Measurements from ENCODE around the gene BTNL2. TPM values are rescaled to one million over a fixed set of nuclear protein-coding genes. Genes with fewer than 3 reads are reported as not detected.

The BTNL2 gene
- total RNA-seq, 1 experiment from 2014 or later = not detected

GRCh38 chr6:32413427-32414047 lies 6.6 kb upstream of the BTNL2 start:
- DNase-seq (ENCODE audit: low spot score) = peak; percentile 60

- no peak for DNase-seq (ENCODE audit: low spot score)
Observed at GRCh38 chr6:32411566-32412327, 4.8 kb upstream of the BTNL2 start.

- DNase-seq (ENCODE audit: low spot score) = no peak
Observed at GRCh38 chr6:32410906-32411305, 3.9 kb upstream of the BTNL2 start.

GRCh38 chr6:32406197-32406596 lies 784 bp downstream of the BTNL2 start:
- DNase-seq (ENCODE audit: low spot score) = no peak

- no peak for DNase-seq (ENCODE audit: low spot score)
Observed at GRCh38 chr6:32405656-32406055, 1.3 kb downstream of the BTNL2 start.

GRCh38 chr6:32402812-32403211 lies 4.2 kb downstream of the BTNL2 start:
- no peak for DNase-seq (ENCODE audit: low spot score)

DNA sequence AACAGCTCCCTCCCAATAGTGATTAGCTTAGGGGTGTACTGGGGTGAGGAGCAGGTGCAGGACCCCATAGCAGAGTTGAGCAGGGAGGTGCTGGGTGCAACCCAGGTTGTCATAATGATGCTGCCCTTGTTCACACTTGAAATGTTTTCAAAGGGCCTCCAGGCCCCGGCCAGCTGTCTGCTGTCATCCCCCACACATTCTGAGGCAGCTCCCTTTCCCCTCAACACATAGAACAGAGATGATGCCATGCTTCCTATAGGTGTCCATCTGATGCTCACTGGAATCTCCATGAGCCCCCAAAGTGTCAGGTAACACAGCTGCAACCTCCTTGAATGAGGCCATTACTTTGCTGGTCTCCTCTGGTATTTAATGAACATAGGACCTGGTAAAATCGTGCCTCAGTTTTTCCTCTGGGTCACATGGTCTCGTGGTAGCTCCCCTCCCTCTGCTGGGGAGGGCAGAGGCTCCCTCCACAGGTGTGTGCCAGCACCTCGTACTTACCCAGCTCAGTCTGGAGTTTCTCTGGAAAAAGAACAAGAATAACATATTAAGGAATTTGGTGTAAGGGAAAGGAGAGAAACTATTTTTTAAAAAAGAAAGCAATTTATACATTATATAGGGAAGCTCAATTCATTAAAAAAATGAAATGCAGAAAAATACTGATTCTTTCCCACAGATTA lies 5.6 kb downstream of the BTNL2 start:
- no peak for DNase-seq (ENCODE audit: low spot score)

GRCh38 chr6:32397252-32397920 lies 9.6 kb downstream of the BTNL2 start:
- DNase-seq (ENCODE audit: low spot score) = no peak

- no peak for DNase-seq (ENCODE audit: low spot score)
Observed at GRCh38 chr6:32396028-32396427, 11.0 kb downstream of the BTNL2 start.

DNA sequence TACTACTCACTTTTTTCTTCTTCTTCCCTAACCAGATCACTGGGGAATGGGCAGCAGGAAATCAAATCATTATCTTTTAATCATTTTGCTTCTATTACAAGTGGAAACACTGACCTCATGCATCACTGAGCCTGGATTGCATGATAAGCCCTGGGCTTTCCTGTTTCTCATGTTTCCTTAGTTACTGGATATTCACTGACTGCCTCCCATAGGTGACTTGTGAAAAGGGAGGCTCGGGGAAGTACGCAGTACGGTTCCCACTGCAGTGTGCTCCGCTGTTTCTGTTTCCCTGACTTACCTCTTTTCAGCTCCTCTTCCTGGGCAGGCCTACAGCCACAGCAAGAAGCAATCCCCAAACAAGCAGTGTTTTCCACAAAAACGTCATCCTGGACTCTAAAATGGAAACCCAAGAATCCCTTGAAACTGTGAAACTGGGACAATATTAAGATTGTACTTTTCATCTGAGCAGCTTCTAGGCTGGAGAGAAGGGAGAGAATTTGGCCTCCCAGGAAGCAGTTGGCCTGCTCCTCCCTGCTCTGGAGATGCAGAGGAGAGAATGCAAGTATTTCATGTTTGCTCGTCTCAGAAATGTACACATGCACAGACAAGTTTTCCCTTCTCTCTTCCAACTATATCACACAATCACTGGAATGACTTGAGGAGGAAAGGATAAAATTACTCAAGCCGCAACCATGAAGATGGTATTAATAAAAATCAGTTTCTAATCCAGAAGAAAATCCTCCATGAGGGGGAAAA lies 13.1 kb downstream of the BTNL2 start:
- no peak for DNase-seq (ENCODE audit: low spot score)

GRCh38 chr6:32391505-32391904 lies 15.5 kb downstream of the BTNL2 start:
- DNase-seq (ENCODE audit: low spot score) = no peak

DNA sequence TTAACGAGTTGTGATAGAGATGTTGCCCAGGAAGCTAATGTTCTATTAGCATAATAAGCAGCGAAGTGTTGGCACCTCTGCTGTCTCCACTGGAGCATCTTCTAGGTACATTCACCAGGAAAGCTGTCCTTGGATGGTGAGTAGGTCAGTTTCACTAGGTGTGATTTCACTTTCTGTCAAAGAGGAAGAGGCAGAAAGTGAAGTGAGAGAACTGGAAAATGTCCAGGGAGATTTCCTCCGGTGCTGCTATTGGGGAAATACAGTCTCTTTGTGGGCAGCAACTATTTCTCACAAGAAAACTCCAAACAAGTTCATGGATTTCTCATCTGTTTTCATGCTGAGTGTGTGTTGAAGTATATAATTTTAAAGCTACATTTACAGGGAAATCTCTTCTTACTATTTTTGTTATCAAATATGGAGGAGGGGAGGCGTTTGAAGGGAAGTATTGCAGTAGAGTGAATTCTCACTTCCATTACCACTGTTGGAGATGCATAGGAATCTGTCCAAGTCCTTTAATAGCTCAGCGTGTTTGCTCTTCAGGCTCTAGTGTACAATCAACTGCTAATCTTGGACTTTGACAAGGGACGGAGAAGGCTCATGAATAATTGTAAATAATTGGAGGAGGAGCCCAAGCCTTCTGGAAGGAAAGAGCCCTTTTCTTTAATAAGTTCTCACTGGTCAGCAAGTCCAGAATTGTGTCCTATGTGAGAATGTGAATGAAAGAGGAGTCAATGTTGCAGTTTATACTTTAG lies 19.2 kb downstream of the BTNL2 start:
- DNase-seq (ENCODE audit: low spot score) = no peak

DNA sequence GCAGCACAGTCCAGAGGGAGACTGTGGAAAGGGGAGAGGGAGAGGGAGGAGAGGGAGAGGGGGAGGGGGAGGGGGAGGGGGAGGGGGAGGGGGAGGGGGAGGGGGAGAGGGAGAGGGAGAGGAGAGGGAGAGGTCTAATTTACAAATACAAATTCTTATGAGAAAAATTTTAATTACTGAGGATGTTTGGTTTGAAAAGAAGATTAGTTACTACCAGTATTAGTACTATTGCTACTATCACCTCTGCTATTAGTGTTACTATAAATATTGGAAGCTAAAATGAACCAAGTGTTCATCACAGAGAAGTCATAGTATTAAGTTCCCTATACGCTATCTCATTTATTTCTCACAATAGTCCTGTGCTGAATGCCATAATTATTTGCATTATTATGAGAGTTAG lies 20.9 kb downstream of the BTNL2 start:
- DNase-seq (ENCODE audit: low spot score) = no peak

DNA sequence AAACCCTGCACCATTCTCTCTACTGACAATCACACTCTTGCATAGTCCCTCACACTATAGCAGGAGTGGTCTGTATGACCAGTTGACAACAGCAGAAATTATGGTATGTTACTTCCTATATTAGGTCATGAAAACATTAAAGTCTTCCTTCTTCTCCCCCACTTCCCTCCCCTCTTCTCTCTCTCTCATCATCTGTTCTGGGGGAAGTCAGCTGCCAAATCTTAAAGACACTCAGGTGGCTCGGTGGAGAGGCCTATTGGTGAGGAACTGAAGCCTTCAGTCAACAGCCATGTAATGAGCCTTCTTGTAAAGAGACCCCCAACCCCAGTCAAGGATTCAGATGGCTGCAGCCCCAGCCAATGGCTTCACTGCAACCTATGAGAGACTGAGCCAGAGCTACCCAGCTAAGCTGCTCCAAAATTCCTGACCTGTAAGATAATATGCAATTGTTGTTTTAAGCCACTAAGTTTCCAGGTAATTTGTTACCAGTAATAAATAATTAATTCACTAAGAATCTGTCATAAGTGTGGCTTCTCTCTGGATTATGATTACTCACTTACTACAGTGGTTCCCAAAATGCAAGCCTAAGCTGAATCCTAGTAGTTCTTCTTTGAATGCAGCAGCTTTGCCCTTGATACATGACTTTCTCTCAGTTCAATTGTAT lies 24.1 kb downstream of the BTNL2 start:
- no peak for DNase-seq (ENCODE audit: low spot score)

DNA sequence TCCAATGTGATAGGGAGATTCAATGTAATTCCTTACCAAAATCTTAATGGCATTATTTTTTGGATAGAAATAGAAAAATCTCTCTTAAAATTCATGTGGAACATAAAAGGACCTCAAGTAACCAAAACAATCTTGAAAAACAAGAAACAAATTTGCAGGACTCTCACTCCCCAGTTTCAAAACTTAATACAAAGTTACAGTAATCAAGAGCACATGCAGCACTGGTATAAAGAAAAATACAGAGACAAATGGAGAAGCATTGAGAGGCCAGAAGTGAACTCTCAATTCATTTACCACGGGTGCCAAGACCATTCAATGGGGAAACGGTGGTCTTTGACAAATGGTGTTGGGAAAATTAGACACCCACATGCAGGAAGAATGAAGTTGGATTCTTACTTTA lies 27.4 kb downstream of the BTNL2 start:
- no peak for DNase-seq (ENCODE audit: low spot score)

GRCh38 chr6:32375739-32376529 lies 31.0 kb downstream of the BTNL2 start:
- DNase-seq (ENCODE audit: low spot score) = no peak

DNA sequence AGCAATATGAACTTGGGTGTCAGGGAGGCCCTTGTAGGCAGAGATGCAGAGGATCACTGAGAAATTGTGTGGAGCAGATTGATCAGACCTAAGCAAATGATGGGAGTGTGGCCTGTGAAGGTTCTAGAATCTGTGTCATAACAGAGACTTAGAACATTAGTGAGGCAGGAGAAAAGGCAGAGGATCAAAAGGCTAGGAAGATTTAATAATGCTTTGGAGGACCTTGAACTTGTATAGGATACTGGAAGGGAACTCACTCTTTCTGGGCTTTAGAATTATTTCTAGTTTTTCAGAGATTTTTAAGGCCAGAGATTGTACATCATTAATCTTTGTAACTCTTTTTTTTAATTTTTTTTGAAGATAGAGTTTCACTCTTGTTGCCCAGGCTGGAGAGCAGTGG lies 35.2 kb downstream of the BTNL2 start, which contains the start of gene TSBP1:
Gene TSBP1, minus strand, starts transcription at position 101 of the 400 bp plus-strand sequence. CDS start 197 bp downstream, outside the sequence.
- DNase-seq (ENCODE audit: low spot score) = no peak

DNA sequence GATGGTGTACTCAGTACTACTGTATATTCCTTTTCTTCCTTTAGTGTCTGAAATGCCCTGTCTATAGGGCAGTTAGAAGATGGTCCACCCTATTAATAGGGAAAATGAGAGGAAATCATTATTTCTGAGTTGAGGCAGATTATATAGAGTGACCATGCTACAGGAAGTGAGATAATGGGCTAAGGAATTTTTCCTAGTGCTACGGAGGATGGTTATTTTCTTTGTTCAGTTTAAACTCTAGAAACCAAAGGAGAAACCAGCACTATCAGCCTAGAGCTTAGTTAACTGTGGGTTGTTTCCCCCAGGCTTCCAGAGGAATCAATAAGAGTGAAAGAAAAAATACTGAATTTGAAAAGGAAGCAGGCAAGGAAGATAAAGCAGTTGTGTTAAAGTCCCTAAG lies 35.8 kb downstream of the BTNL2 start:
- peak; percentile 24 for DNase-seq (ENCODE audit: low spot score)

GRCh38 chr6:32370505-32370904 lies 36.5 kb downstream of the BTNL2 start:
- DNase-seq (ENCODE audit: low spot score) = no peak
